K562 (cell line): ENCODE results near the gene MXD3. TPM values are rescaled to one million over a fixed set of nuclear protein-coding genes. Genes with fewer than 3 reads are reported as not detected.
A peak's percentile ranks its signal among the peaks of the same experiment; 100 is the strongest.

Experiments used
- ARID1B ChIP-seq: fragments of 450-650 bp; IDR thresholded peaks from 2 replicates; pipeline ENCODE4 v1.6.1; 2016; ENCODE audit warnings: antibody characterized with exemption, mild to moderate bottlenecking, inconsistent platforms
- DPF2 ChIP-seq: fragments of 450-650 bp; IDR thresholded peaks from 2 replicates; pipeline ENCODE4 v1.6.1; 2016
- EP400 ChIP-seq: fragments of 450-650 bp; IDR thresholded peaks from 2 replicates; pipeline ENCODE4 v1.6.1; 2017; ENCODE audit warnings: antibody characterized with exemption, mild to moderate bottlenecking, moderate library complexity
- HMGN3 ChIP-seq: IDR thresholded peaks from 2 replicates; pipeline ENCODE4 v1.6.1; 2011; ENCODE audit warnings: borderline replicate concordance, low read depth, mild to moderate bottlenecking, mixed read lengths, low read length; ENCODE audit not compliant: insufficient read length; ENCODE audit errors: extremely low read depth
- KAT8 ChIP-seq: fragments of 450-650 bp; IDR thresholded peaks from 2 replicates; pipeline ENCODE4 v1.6.1; 2016; ENCODE audit warnings: low read depth, mild to moderate bottlenecking
- NFXL1 ChIP-seq: fragments of 450-650 bp; formaldehyde crosslinking; IDR thresholded peaks from 2 replicates; pipeline ENCODE4 v1.4.0; 2021; ENCODE audit warnings: mild to moderate bottlenecking
- PCBP1 ChIP-seq: fragments of 200-400 bp; formaldehyde crosslinking; IDR thresholded peaks from 2 replicates; pipeline ENCODE4 v1.6.1; 2018; ENCODE audit warnings: mild to moderate bottlenecking, low read depth, low read length; ENCODE audit not compliant: poor library complexity, severe bottlenecking
- PHF8 ChIP-seq: fragments of 200-600 bp; sonication (generic); IDR thresholded peaks from 2 replicates; pipeline ENCODE4 v1.6.1; 2012; ENCODE audit warnings: mixed run types, mild to moderate bottlenecking, inconsistent platforms, low read length, moderate library complexity, borderline replicate concordance
- SNRNP70 ChIP-seq: fragments of 200-400 bp; formaldehyde crosslinking; optimal IDR thresholded peaks from 2 replicates; pipeline ENCODE3; 2017; ENCODE audit warnings: low read depth, low read length
- TGIF2 ChIP-seq: sonication (generic); formaldehyde crosslinking; IDR thresholded peaks from 2 replicates; pipeline ENCODE4 v1.8.1; 2022; ENCODE audit warnings: mild to moderate bottlenecking, missing genetic modification reagents, moderate library complexity
- YBX1 ChIP-seq: fragments of 450-650 bp; IDR thresholded peaks from 2 replicates; pipeline ENCODE4 v1.7.1; 2016; ENCODE audit warnings: mild to moderate bottlenecking
- ZNF197 ChIP-seq: fragments of 200-800 bp; sonication (Bioruptor generic); IDR thresholded peaks from 2 replicates; pipeline ENCODE4 v1.6.1; 2016; ENCODE audit warnings: low read depth, missing genetic modification characterization, missing compliant biosample characterization
- ZNF23 ChIP-seq: fragments of 250-450 bp; sonication (Bioruptor Pico); IDR thresholded peaks from 2 replicates; pipeline ENCODE4 v1.4.0; 2020; ENCODE audit warnings: mild to moderate bottlenecking
- ZNF766 ChIP-seq: fragments of 200-800 bp; sonication (Bioruptor generic); conservative IDR thresholded peaks from 2 replicates; pipeline ENCODE4 v1.6.1; 2016; ENCODE audit warnings: missing genetic modification characterization, missing compliant biosample characterization
- ZNF785 ChIP-seq: fragments of 250-450 bp; sonication (Bioruptor Pico); IDR thresholded peaks from 2 replicates; pipeline ENCODE4 v1.4.0; 2020; ENCODE audit warnings: mild to moderate bottlenecking
- polyA plus RNA-seq, 8 experiments: library from polyadenylated mRNA; depleted of rRNA in 4 of 8; stranded (reverse) in 5 of 8; unstranded in 3 of 8; fragments of >200 nt; fragmentation: Nextera tagmentation in 2 of 8; fragmentation: Illumina TruSeq in 1 of 8; extraction: Ambion mirVana in 2 of 8; extraction: Trizol in 1 of 8; gene quantifications; 2 replicates each; pipeline versions ENCODE4 v1.2.1 to v1.2.3, GENCODE V29; 2011 to 2014; ENCODE audit warnings: inconsistent platforms in 1 of 8, missing spikeins in 1 of 8
- total RNA-seq, 7 experiments: library from RNA; depleted of rRNA in 6 of 7; stranded (reverse); fragments of >200 nt in 6 of 7; fragmentation: Illumina TruSeq in 2 of 7; extraction: Trizol in 2 of 7; gene quantifications; 2 replicates each; pipeline versions ENCODE4 v1.2.1 to v1.2.3, GENCODE V29; 2011 to 2021; ENCODE audit warnings: low replicate concordance in 1 of 7
- TF ChIP-seq, protein P1 (sequence below), 2 experiments: IDR thresholded peaks; 2 replicates each; pipeline ENCODE4 v1.6.1; 2012; ENCODE audit warnings: improper control_type of control experiment in 2 of 2, low read depth in 2 of 2, low read length in 2 of 2, borderline replicate concordance in 1 of 2
- TF ChIP-seq, protein P2 (sequence below): conservative IDR thresholded peaks from 2 replicates; pipeline ENCODE4 v1.6.1; 2011; ENCODE audit warnings: low read depth, mild to moderate bottlenecking, low read length; ENCODE audit not compliant: control insufficient read depth
- TF ChIP-seq, protein P3 (sequence below): fragments of 450-650 bp; formaldehyde crosslinking; IDR thresholded peaks from 2 replicates; pipeline ENCODE4 v1.4.0; 2020; ENCODE audit warnings: mild to moderate bottlenecking, moderate library complexity
- TF ChIP-seq, protein P4 (sequence below): sonication (generic); formaldehyde crosslinking; IDR thresholded peaks from 2 replicates; pipeline ENCODE4 v1.8.0; 2022; ENCODE audit warnings: missing genetic modification reagents, mild to moderate bottlenecking, borderline replicate concordance
- TF ChIP-seq, protein P5 (sequence below): fragments of 450-650 bp; formaldehyde crosslinking; IDR thresholded peaks from 2 replicates; pipeline ENCODE4 v1.4.0; 2022; ENCODE audit warnings: mild to moderate bottlenecking, moderate library complexity

MXD3 gene
- total and polyA plus RNA-seq, 9 of the 15 experiments (the other 6 are each of a cell fraction or from before 2014, with no cell fraction given), result 0.28 to 24.8 (median 4.5) TPM

DNA sequence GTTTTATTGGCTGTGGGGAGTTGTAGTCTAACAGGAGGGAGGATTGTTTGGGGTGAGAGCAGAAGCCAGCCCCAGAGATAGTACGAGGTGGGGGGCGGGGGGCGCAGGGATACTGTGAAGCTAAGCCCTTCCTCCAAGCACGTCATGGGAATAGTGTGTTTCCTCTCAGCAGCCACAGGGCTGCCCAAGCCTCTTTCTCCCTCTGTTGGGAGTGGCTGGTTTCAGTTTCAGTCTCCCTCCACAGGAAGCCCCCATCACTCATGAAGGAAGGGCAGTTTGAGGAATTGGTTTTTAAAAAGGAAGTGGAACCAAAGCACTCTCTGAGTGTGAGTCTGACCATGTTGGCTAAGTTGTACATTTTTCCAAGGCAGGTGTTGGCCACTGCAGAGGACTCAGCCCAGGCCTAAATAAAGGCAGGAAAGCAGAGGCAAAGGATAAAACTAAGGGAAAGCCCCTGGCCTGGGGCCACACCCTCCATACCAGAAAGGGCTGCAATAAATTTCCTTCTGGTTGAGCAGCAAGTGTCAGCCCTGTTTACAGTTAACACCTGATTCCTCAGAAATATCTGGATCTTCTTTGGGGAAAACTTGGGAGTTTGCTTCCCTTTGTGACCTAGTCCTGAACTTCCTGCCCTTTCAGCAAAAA lies 11.3 kb downstream of the MXD3 start (continued):
- TF ChIP-seq HMGN3, result no peak
- TF ChIP-seq, protein P1, sequence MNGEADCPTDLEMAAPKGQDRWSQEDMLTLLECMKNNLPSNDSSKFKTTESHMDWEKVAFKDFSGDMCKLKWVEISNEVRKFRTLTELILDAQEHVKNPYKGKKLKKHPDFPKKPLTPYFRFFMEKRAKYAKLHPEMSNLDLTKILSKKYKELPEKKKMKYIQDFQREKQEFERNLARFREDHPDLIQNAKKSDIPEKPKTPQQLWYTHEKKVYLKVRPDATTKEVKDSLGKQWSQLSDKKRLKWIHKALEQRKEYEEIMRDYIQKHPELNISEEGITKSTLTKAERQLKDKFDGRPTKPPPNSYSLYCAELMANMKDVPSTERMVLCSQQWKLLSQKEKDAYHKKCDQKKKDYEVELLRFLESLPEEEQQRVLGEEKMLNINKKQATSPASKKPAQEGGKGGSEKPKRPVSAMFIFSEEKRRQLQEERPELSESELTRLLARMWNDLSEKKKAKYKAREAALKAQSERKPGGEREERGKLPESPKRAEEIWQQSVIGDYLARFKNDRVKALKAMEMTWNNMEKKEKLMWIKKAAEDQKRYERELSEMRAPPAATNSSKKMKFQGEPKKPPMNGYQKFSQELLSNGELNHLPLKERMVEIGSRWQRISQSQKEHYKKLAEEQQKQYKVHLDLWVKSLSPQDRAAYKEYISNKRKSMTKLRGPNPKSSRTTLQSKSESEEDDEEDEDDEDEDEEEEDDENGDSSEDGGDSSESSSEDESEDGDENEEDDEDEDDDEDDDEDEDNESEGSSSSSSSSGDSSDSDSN (IDR thresholded peaks at IDR 0.05; ENCODE audit: borderline replicate concordance in 1 of 2, low read depth in 2 of 2, low read length in 2 of 2), result no peak
- TF ChIP-seq, protein P2, sequence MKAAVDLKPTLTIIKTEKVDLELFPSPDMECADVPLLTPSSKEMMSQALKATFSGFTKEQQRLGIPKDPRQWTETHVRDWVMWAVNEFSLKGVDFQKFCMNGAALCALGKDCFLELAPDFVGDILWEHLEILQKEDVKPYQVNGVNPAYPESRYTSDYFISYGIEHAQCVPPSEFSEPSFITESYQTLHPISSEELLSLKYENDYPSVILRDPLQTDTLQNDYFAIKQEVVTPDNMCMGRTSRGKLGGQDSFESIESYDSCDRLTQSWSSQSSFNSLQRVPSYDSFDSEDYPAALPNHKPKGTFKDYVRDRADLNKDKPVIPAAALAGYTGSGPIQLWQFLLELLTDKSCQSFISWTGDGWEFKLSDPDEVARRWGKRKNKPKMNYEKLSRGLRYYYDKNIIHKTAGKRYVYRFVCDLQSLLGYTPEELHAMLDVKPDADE, result no peak
- TF ChIP-seq, protein P3, sequence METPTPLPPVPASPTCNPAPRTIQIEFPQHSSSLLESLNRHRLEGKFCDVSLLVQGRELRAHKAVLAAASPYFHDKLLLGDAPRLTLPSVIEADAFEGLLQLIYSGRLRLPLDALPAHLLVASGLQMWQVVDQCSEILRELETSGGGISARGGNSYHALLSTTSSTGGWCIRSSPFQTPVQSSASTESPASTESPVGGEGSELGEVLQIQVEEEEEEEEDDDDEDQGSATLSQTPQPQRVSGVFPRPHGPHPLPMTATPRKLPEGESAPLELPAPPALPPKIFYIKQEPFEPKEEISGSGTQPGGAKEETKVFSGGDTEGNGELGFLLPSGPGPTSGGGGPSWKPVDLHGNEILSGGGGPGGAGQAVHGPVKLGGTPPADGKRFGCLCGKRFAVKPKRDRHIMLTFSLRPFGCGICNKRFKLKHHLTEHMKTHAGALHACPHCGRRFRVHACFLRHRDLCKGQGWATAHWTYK, result no peak
- no peak for TF ChIP-seq EP400
- TF ChIP-seq, protein P4, sequence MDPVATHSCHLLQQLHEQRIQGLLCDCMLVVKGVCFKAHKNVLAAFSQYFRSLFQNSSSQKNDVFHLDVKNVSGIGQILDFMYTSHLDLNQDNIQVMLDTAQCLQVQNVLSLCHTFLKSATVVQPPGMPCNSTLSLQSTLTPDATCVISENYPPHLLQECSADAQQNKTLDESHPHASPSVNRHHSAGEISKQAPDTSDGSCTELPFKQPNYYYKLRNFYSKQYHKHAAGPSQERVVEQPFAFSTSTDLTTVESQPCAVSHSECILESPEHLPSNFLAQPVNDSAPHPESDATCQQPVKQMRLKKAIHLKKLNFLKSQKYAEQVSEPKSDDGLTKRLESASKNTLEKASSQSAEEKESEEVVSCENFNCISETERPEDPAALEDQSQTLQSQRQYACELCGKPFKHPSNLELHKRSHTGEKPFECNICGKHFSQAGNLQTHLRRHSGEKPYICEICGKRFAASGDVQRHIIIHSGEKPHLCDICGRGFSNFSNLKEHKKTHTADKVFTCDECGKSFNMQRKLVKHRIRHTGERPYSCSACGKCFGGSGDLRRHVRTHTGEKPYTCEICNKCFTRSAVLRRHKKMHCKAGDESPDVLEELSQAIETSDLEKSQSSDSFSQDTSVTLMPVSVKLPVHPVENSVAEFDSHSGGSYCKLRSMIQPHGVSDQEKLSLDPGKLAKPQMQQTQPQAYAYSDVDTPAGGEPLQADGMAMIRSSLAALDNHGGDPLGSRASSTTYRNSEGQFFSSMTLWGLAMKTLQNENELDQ (CRISPR knock-in tag), result no peak
- no peak for TF ChIP-seq SNRNP70
- TF ChIP-seq TGIF2 (CRISPR knock-in tag), result no peak
- no peak for TF ChIP-seq ZNF785 (CRISPR knock-in tag)
- TF ChIP-seq, protein P5, sequence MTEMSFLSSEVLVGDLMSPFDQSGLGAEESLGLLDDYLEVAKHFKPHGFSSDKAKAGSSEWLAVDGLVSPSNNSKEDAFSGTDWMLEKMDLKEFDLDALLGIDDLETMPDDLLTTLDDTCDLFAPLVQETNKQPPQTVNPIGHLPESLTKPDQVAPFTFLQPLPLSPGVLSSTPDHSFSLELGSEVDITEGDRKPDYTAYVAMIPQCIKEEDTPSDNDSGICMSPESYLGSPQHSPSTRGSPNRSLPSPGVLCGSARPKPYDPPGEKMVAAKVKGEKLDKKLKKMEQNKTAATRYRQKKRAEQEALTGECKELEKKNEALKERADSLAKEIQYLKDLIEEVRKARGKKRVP (CRISPR knock-in tag), result no peak
- no peak for TF ChIP-seq PHF8
- TF ChIP-seq ZNF766, result no peak
- TF ChIP-seq KAT8, result no peak
- TF ChIP-seq ZNF197 (CRISPR knock-in tag), result no peak
- TF ChIP-seq PCBP1, result no peak
- TF ChIP-seq ZNF23, result no peak
- TF ChIP-seq NFXL1 (CRISPR knock-in tag), result no peak
- peak; percentile 10; the same call in 1 of the 2 replicates for TF ChIP-seq ARID1B
- TF ChIP-seq YBX1, result no peak
- TF ChIP-seq DPF2, result peak; percentile 24; the same call in 1 of the 2 replicates
